Measurements from ENCODE around the gene THRAP3. TPM values are rescaled to one million over a fixed set of nuclear protein-coding genes. Genes with fewer than 3 reads are reported as not detected.

THRAP3 gene
- total RNA-seq, 1 donor: 127 TPM

- Histone ChIP-seq H3K9me3 (ENCODE audit: low read depth, low read length) (no peaks in the 10 kb centered on the region), H3K4me3 (ENCODE audit: insufficient read depth, low read length) (no peak overlapping the region), H3K27me3 (ENCODE audit: insufficient read depth, low read length) (no peaks in the 10 kb centered on the region), H3K36me3 (ENCODE audit: insufficient read depth, low read length) (no peaks in the 10 kb centered on the region), H2AFZ (ENCODE audit: low read length) (no peak overlapping the region), H3K27ac (ENCODE audit: low read depth, low read length) (no peak overlapping the region), H3K79me2 (ENCODE audit: insufficient read depth, low read length) (no peaks in the 10 kb centered on the region), H4K20me1 (ENCODE audit: insufficient read depth, low read length) (peaks cover 2% of the 10 kb centered on the region), H3K4me1 (ENCODE audit: insufficient read depth, low read length) (no peaks in the 10 kb centered on the region), H3K4me2 (ENCODE audit: insufficient read depth, low read length) (no peak overlapping the region)
- no peak for TF ChIP-seq CTCF (IDR thresholded peaks at IDR 0.05; ENCODE audit: extremely low read depth, low read depth, low read length)
- no peak for DNase-seq (ENCODE audit: insufficient read length, low spot score, missing footprints)
Observed at GRCh38 chr1:36330940-36331339, 106.7 kb downstream of the THRAP3 start.

GRCh38 chr1:36337830-36338229, 113.6 kb downstream of the THRAP3 start:
- H3K4me1 ChIP-seq (ENCODE audit: insufficient read depth, low read length): peaks cover under 1% of the 10 kb centered on the region
- no peak for TF ChIP-seq CTCF (IDR thresholded peaks at IDR 0.05; ENCODE audit: extremely low read depth, low read depth, low read length)
- no peak overlapping the region for H3K4me2 ChIP-seq (ENCODE audit: insufficient read depth, low read length)

GRCh38 chr1:36339215-36339614, 115.0 kb downstream of the THRAP3 start:
- Histone ChIP-seq H3K27me3 (ENCODE audit: insufficient read depth, low read length) (no peaks in the 10 kb centered on the region), H3K9me3 (ENCODE audit: low read depth, low read length) (no peaks in the 10 kb centered on the region), H3K36me3 (ENCODE audit: insufficient read depth, low read length) (peaks cover 24% of the 10 kb centered on the region), H3K4me2 (ENCODE audit: insufficient read depth, low read length) (no peak overlapping the region), H2AFZ (ENCODE audit: low read length) (no peak overlapping the region), H3K4me1 (ENCODE audit: insufficient read depth, low read length) (peaks cover 12% of the 10 kb centered on the region), H3K79me2 (ENCODE audit: insufficient read depth, low read length) (no peaks in the 10 kb centered on the region), H4K20me1 (ENCODE audit: insufficient read depth, low read length) (peaks cover 2% of the 10 kb centered on the region), H3K4me3 (ENCODE audit: insufficient read depth, low read length) (no peak overlapping the region), H3K27ac (ENCODE audit: low read depth, low read length) (no peak overlapping the region)
- no peak for TF ChIP-seq CTCF (IDR thresholded peaks at IDR 0.05; ENCODE audit: extremely low read depth, low read depth, low read length)
- DNase-seq (ENCODE audit: insufficient read length, low spot score, missing footprints): no peak

More at GRCh38 chr1:36337830-36338229, 113.6 kb downstream of the THRAP3 start:
- Histone ChIP-seq H3K79me2 (ENCODE audit: insufficient read depth, low read length) (no peaks in the 10 kb centered on the region), H4K20me1 (ENCODE audit: insufficient read depth, low read length) (peaks cover 2% of the 10 kb centered on the region), H3K9me3 (ENCODE audit: low read depth, low read length) (no peaks in the 10 kb centered on the region), H3K27ac (ENCODE audit: low read depth, low read length) (no peak overlapping the region), H2AFZ (ENCODE audit: low read length) (no peak overlapping the region), H3K4me3 (ENCODE audit: insufficient read depth, low read length) (no peak overlapping the region), H3K36me3 (ENCODE audit: insufficient read depth, low read length) (peaks cover 24% of the 10 kb centered on the region), H3K27me3 (ENCODE audit: insufficient read depth, low read length) (no peaks in the 10 kb centered on the region)
- no peak for DNase-seq (ENCODE audit: insufficient read length, low spot score, missing footprints)

- H4K20me1 ChIP-seq (ENCODE audit: insufficient read depth, low read length): peaks cover 2% of the 10 kb centered on the region
- H3K9me3 ChIP-seq (ENCODE audit: low read depth, low read length): no peaks in the 10 kb centered on the region
- no peaks in the 10 kb centered on the region for H3K79me2 ChIP-seq (ENCODE audit: insufficient read depth, low read length)
- H3K4me3 ChIP-seq (ENCODE audit: insufficient read depth, low read length): no peak overlapping the region
- no peak overlapping the region for H3K27ac ChIP-seq (ENCODE audit: low read depth, low read length)
- H3K4me2 ChIP-seq (ENCODE audit: insufficient read depth, low read length): no peak overlapping the region
- H3K36me3 ChIP-seq (ENCODE audit: insufficient read depth, low read length): peaks cover 24% of the 10 kb centered on the region
- H3K27me3 ChIP-seq (ENCODE audit: insufficient read depth, low read length): no peaks in the 10 kb centered on the region
- H3K4me1 ChIP-seq (ENCODE audit: insufficient read depth, low read length): peaks cover 12% of the 10 kb centered on the region
- H2AFZ ChIP-seq (ENCODE audit: low read length): no peak overlapping the region
- TF ChIP-seq CTCF (IDR thresholded peaks at IDR 0.05; ENCODE audit: extremely low read depth, low read depth, low read length): no peak
- DNase-seq (ENCODE audit: insufficient read length, low spot score, missing footprints): no peak
Observed at GRCh38 chr1:36339615-36340014, 115.4 kb downstream of the THRAP3 start.
